Peyer's patch (tissue), 4 donors: ENCODE data around the gene CDH23.

ENCODE experiments used
- POLR2A ChIP-seq, 2 donors: fragments of 450-650 bp; IDR thresholded peaks; one replicate each; pipeline ENCODE4 v1.5.1; 2017; ENCODE audit warnings: antibody characterized with exemption in 2 of 2, mild to moderate bottlenecking in 2 of 2, moderate library complexity in 2 of 2
- TF ChIP-seq, protein P1 (sequence below), 6 experiments: fragments of 450-650 bp in 4 of 6; fragments of 200-600 bp in 2 of 6; sonication (generic) in 1 of 6; IDR thresholded peaks; one replicate each; pipeline ENCODE4 v1.5.1; 2017 to 2019; ENCODE audit warnings: antibody characterized with exemption in 6 of 6, mild to moderate bottlenecking in 3 of 6, moderate library complexity in 1 of 6

DNA sequence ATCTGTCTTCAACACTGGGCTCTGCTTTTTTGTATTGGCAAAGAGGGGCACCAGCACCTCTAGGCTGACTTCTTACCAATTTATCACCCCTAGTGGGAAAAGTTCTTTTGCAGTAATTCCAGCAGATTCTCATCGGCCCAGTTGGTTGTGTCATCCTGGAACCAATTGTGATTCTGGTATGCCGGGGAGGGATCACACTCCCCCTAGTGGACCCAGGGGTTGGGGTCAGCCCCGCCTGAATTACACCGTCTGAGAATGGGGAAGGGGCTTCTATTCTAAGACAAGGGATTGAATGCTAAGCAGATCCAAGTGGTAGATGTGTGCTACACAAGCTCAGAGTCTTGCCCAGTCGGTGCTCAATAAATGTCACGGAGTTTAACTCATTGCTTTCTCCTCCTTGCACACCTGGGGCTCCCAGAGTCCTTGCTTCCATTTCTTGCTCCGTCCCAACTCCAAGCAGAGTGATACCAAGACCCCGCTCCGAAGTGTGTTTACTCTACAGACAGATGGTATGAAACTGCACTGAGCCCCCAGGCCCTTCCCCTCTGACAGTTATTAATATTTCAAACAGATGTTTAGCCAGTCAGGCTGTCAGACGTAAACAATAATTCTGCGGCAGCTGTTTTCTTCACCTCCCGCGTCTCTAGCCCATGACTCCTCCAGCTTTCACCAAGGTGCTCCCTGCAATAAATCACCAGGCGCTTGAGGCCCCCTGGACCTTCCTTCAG, 251.0 kb downstream of the CDH23 start:
- TF ChIP-seq, protein P1, sequence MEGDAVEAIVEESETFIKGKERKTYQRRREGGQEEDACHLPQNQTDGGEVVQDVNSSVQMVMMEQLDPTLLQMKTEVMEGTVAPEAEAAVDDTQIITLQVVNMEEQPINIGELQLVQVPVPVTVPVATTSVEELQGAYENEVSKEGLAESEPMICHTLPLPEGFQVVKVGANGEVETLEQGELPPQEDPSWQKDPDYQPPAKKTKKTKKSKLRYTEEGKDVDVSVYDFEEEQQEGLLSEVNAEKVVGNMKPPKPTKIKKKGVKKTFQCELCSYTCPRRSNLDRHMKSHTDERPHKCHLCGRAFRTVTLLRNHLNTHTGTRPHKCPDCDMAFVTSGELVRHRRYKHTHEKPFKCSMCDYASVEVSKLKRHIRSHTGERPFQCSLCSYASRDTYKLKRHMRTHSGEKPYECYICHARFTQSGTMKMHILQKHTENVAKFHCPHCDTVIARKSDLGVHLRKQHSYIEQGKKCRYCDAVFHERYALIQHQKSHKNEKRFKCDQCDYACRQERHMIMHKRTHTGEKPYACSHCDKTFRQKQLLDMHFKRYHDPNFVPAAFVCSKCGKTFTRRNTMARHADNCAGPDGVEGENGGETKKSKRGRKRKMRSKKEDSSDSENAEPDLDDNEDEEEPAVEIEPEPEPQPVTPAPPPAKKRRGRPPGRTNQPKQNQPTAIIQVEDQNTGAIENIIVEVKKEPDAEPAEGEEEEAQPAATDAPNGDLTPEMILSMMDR (IDR thresholded peaks at IDR 0.05): peak in 5 of 6 experiments; percentile 11 to 47 (median 42)
- TF ChIP-seq POLR2A (IDR thresholded peaks at IDR 0.05): no peak
